Activated gamma-delta T cell (primary cell): ENCODE data around the gene OTUB2.

ENCODE experiments used
- DNase-seq: peaks from one replicate; lab custom pipeline; 2025; lab: John Stamatoyannopoulos, UW

Gene OTUB2

DNA sequence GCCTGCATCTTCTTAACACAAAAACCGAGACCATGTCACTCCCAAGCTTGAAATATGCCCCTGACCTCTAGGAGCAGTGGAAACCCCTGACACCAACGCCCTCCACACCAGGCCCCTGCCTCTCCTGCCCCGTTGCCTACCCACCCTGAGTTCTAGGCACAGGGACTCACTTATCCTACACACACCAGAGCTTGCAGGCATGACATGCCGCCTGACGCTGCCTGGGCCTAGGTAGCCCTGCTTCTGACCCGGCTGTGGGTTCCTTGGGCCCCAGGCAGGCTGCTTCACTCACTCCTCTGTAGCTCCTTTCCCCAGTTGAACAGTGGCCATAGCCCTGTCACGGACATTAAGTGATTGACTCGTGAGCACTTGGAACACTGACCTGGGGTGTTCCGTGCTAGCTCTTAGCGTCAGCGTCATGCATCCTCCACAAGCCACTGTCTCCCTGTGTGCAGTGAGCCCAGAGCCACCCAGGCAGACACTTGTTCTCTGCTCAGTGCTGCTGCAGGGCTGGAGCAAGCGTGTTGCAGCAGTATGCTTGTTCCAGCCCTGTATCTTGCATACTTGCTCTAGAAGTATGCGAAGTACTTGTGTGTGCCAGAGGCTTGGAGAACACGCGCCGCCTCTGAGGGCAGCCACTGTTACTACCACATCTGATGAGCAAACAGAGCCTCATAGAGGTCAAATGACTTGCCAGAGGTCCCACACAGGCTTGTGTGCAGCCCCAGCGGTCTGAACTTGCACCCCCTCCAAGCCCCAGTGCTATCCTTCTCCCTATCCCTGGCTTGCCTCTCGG lies 15.6 kb downstream of the OTUB2 start:
- no peak for DNase-seq

- no peak for DNase-seq
These were observed 16.4 kb downstream of the OTUB2 start for GRCh38 chr14:94042433-94043091.

GRCh38 chr14:94043111-94043755 lies 17.1 kb downstream of the OTUB2 start:
- no peak for DNase-seq

DNA sequence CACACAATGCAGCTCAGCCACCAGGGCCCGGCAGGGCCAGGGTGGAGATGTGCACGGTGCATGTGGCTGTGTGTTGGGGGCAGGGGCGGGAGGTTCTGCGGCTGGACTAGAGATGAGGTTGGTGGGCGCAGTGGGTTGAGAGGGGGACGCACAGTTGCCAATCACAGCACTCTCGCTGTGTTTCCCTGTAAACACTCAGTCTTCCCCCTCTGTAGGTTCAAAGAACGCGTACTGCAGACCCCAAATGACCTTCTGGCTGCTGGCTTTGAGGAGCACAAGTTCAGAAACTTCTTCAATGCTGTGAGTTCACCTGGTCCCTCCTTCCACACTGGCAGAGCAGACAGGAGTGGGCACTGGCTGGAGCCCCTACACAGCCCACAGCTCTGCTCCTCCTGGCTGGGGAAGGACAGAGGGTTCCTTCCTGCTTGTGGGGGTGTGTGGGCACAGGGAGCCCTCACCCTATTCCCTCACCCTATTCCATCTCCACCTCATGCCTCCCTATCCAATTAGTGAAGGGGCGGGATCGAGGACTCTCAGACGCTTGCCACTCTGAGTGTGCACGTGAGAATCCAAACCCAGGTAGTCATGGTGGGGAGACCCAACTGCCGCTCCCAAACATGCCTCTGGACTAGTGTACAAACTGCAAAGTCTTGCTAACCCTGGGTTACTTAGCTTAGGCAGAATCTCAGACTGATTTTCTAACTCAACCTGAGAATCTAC lies 17.8 kb downstream of the OTUB2 start:
- no peak for DNase-seq

- no peak for DNase-seq
These were observed 18.4 kb downstream of the OTUB2 start for GRCh38 chr14:94044476-94045091.

DNA sequence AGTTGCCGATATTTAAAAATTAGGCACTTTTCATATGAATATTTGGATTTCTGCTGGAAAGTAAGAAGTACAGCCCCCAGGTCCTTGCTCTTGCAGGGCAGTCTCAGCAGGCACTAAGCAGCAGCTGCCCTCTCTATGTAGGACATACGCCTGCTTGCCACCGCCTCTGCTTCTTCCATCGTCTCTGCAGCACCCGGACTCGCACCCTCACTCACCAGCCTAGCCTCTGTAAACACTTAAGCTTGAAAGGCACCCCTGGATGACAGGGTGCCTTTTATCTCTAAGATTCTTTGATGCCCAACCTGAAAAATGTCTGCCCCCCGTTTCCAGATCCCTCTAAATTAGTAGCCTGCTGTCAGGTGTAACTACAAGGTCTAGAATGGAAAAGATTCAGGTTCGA lies 19.0 kb downstream of the OTUB2 start:
- DNase-seq = no peak

- no peak for DNase-seq
These were observed 19.6 kb downstream of the OTUB2 start for GRCh38 chr14:94045563-94046345.

GRCh38 chr14:94046696-94047250 lies 20.6 kb downstream of the OTUB2 start:
- DNase-seq = no peak

GRCh38 chr14:94047581-94047980 lies 21.4 kb downstream of the OTUB2 start:
- DNase-seq = no peak

DNA sequence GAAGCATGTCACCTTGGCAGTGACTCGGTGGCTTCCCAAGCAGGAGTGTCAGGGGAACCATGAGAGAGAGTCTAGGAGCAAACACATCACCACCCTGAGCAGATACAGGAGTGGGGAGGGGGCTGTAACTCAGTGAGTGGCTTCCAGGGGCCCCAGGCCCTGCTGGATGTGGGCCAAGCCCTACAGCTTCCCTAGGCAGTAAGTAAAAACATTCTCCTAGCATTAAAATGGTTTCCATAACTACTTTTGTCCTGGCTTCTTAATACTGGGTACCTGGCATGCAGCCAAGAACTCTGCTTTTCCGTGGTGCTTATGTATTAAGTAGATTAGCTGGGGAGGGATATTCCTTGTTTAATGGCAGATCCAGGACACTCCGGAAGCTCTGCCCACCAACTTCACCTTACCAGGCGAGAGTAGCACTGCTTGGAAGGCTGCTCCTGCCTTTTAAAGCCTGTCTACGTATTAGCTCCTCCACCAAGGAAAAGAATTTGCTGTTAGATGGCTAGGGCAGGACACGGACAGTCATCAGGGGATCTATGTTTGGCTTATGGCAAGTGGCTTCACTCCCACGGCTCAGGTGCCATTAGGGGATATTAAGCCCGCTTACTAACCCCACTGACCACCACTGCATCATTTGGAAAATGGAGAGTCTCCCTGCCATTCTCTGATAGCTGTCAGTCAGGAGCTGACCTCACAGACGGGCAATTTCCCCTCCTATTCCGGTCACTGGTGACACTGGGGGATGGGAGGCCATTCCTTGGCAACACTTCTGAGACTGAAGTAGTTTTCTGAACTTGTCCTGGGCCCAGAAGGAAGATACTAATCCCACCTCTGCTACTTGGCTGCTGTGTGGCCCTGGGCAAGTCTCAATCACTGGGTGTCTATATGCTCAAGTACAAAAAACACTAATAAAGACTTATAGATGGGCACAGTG lies 22.8 kb downstream of the OTUB2 start:
- DNase-seq = no peak

GRCh38 chr14:94049625-94050023 lies 23.5 kb downstream of the OTUB2 start:
- DNase-seq = no peak

DNA sequence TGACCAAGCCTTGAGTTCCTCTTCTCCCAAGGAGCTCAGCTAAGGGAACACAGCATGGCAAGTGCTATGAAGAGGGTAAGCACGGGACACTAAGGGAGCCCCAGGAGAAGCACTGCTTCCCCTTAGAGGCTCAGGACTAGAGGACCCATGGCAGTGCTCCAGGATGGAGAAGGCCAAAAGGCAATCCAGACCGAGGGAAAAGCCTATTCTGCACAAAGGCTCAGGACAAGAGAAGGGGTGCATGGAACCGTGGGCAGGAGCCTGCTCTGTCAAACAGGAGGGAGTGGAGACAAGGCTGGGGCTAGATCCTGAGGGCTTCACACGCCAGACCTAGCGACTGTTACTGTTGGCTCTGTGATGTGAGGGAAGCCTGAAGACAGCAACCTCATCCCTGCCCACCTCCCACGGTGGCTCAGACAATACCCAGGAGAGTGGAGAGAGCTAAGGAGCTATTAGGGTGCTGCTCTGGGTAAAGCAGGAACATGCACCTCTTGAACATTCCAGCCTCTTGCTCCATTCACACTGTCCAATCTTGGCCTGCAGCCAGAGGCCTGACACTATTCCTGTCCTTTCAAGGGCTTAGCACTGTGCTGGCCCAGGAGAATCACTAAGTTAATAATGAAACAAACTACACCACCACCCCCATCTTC lies 24.2 kb downstream of the OTUB2 start:
- no peak for DNase-seq

GRCh38 chr14:94051115-94051514 lies 25.0 kb downstream of the OTUB2 start:
- DNase-seq = no peak

DNA sequence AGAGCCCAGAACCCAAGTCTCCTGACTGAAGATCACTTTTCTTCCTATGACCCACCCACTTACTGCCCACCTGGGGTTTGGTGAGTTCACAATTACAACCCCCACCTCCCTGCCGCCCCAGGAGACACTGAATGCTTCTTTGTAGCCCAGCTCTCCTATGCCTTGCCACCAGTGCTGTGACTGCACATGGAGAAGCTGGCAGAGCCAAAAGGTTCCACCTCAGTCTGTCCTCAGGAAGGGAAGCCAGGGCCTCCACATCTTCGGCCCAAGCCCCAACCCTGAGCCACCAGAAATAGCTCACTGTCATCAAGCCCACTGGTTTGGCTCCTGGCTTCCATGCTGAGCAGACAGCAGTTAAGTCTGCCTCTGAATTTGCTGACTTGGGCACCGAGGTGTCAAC lies 25.6 kb downstream of the OTUB2 start:
- no peak for DNase-seq

DNA sequence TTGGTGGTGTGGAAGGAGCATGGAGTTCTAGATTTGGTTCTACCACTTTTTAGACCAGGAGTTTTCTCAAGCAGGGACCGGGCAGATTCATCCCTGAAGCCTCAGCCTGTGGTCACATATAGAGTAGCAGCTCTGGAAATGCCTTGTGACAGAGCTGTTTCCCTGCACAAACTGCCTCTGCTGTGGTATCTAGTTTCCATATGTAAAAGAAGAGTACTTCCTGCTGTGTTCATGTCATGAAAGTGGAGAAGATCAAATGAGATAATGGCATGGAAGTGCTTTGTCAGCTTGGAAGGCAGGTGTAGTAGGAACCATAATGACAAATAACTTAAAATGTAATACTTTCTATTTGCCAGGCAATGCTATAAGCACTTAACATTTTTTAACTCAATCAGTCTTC lies 26.1 kb downstream of the OTUB2 start:
- no peak for DNase-seq

DNA sequence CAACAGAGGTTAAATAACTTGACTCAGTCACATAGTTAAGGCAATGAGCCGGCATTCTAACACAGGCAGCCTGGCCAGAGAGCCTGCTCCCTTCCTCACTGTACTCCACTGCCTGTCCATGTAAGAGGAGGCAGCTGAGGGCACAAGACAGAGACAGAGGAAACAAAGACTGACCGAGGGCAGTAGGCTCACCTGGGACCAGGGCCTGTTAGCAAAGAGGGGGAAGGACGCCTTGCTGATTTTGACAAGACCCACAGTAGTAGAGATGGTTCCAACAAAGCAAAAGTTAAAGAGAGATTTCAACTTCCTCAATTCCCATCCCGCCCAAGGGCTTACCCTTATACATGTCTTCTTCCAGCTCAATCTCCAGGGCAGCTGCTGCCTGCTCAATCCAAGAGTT lies 26.5 kb downstream of the OTUB2 start:
- DNase-seq = no peak

- DNase-seq = no peak
These were observed 28.3 kb downstream of the OTUB2 start for GRCh38 chr14:94054401-94054800.

DNA sequence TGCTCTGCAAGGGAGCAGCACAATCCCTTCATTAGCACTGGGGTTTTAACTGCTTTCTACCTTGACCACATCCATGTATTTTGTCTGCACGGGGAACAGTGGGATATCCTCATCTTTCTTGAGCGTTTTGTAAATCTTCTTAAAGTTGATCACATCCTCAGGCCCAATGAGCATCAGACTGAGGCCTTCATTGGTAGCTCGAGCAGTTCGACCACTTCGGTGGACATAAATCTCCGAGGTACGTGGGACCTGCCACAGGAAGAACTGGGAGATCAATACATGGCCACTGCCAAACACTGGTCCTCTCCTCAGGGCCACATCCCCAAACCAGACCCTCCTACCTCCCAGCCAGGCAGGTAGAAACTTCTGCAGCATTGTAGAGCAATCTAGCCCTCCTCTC lies 28.8 kb downstream of the OTUB2 start:
- DNase-seq = no peak
